Panc1 (cell line): ENCODE data around the gene PROKR1. TPM values are rescaled to one million over a fixed set of nuclear protein-coding genes. Genes with fewer than 3 reads are reported as not detected.

Source experiments
- ATAC-seq: fragments of 200-7000 bp; cut with Tn5 transposase; 2 replicates; pipeline ENCODE4 v1.9.1; 2020; ENCODE audit warnings: mild to moderate bottlenecking, moderate library complexity
- BruUV-seq: library from RNA; stranded (reverse); fragments of 400-500 nt; replicated peaks from 2 replicates; lab custom pipeline; 2021; lab: Mats Ljungman, UMichigan
- CTCF ChIA-PET: fragments of 300-600 bp; sonication (Branson Sonifier 250); formaldehyde crosslinking; loops from one replicate; lab custom pipeline; 2022; ENCODE audit warnings: antibody characterized with exemption; lab: Charles Lee
- POLR2A ChIA-PET: fragments of 300-600 bp; sonication (Branson Sonifier 250); formaldehyde crosslinking; loops from one replicate; lab custom pipeline; 2022; ENCODE audit warnings: antibody characterized with exemption; lab: Charles Lee
- DNase-seq: peaks from one replicate; pipeline ENCODE4 v3.0.0-alpha.2; 2010; ENCODE audit warnings: low read depth, low spot score
- H3K27ac ChIP-seq: 2 replicates; pipeline ENCODE4 v1.5.1; 2011; ENCODE audit warnings: mild to moderate bottlenecking, low read length, inconsistent platforms
- H3K27me3 ChIP-seq: fragments of 200-500 bp; sonication (Bioruptor generic); 2 replicates; pipeline ENCODE4 v1.6.0; 2014; ENCODE audit warnings: low read length, inconsistent platforms; ENCODE audit not compliant: control insufficient read depth, insufficient read depth
- H3K36me3 ChIP-seq: fragments of 200-500 bp; sonication (Bioruptor generic); 2 replicates; pipeline ENCODE4 v1.5.1; 2014; ENCODE audit warnings: inconsistent platforms, mild to moderate bottlenecking, low read length, moderate library complexity; ENCODE audit not compliant: control insufficient read depth, insufficient read depth
- H3K4me1 ChIP-seq: 2 replicates; pipeline ENCODE4 v1.5.1; 2011; ENCODE audit warnings: inconsistent platforms, mild to moderate bottlenecking, low read length, moderate library complexity; ENCODE audit not compliant: control insufficient read depth, insufficient read depth
- H3K4me3 ChIP-seq, 2 experiments: 2 replicates each; pipeline ENCODE4 v1.5.1; 2011 to 2012; ENCODE audit warnings: low read depth in 2 of 2, low read length in 2 of 2, mild to moderate bottlenecking in 2 of 2, inconsistent platforms in 1 of 2, moderate library complexity in 1 of 2
- H3K9me3 ChIP-seq: fragments of 200-500 bp; sonication (Bioruptor generic); 2 replicates; pipeline ENCODE4 v1.5.1; 2014; ENCODE audit warnings: low read depth, mild to moderate bottlenecking, inconsistent platforms, low read length, moderate library complexity; ENCODE audit not compliant: control insufficient read depth, insufficient read depth
- CTCF ChIP-seq: fragments of 450-650 bp; IDR thresholded peaks from 2 replicates; pipeline ENCODE4 v1.5.1; 2017; ENCODE audit warnings: mild to moderate bottlenecking
- POLR2AphosphoS5 ChIP-seq: IDR thresholded peaks from 2 replicates; pipeline ENCODE4 v1.6.1; 2012; ENCODE audit warnings: mild to moderate bottlenecking, low read depth, low read length, moderate library complexity
- SIN3A ChIP-seq: IDR thresholded peaks from 2 replicates; pipeline ENCODE4 v1.6.1; 2012; ENCODE audit warnings: low read depth, mild to moderate bottlenecking, low read length, moderate library complexity, borderline replicate concordance; ENCODE audit not compliant: insufficient read depth
- TCF7L2 ChIP-seq: IDR thresholded peaks from 2 replicates; pipeline ENCODE4 v1.6.1; 2011; ENCODE audit warnings: mild to moderate bottlenecking, low read depth, low read length, inconsistent platforms
- in situ Hi-C: cut with HindIII; loops from 2 replicates; pipeline ENCODE4 v1.10.0; 2016; ENCODE audit warnings: low sequenced_read_pairs, low pct_unique_long_range_greater_than_20kb
- intact Hi-C: fragments of 100-400 bp; cut with micrococcal nuclease; formaldehyde crosslinking; loops from one replicate; pipeline ENCODE4 v1.10.0; 2022; ENCODE audit not compliant: unreplicated experiment
- total RNA-seq: library from RNA; stranded (reverse); gene quantifications from one replicate; pipeline ENCODE4 v1.2.1, GENCODE V29; 2021; ENCODE audit not compliant: unreplicated experiment
- TF ChIP-seq, protein P1 (sequence below), 2 experiments: IDR thresholded peaks; 2 replicates each; pipeline ENCODE4 v1.6.1; 2011 to 2012; ENCODE audit warnings: low read depth in 2 of 2, control low read depth in 1 of 2, low read length in 1 of 2, mild to moderate bottlenecking in 1 of 2, moderate library complexity in 1 of 2; ENCODE audit not compliant: insufficient read depth in 1 of 2

Gene PROKR1
- total RNA-seq, 1 experiment from 2014 or later = not detected

DNA sequence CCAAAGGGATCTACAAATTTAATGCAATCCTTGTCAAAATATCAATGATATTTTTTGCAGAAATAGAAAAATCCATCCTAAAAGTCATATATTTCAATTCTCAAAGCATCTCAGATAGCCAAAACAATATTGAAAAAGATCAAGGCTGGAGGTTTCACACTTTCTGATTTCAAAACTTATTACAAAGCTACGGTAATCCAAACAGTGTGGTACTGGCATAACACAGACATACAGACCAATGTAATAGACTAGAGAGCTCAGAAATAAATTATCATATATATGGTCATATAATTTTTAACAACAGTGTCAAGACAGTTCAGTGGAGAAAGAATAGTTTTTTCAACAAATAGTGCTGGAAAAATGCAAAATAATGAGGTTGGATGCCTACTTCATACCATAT, 40.3 kb upstream of the PROKR1 start:
- no peaks in the 10 kb centered on the region for H3K27me3 ChIP-seq
- no peaks in the 10 kb centered on the region for H3K4me1 ChIP-seq
- H3K36me3 ChIP-seq = no peaks in the 10 kb centered on the region
- intact Hi-C loops = no loop called here
- ChIA-PET POLR2A (no interaction called here), CTCF (no interaction called here)
- ATAC-seq (no peak), DNase-seq (no peak)
- no TSS peak for BruUV-seq
- H3K9me3 ChIP-seq = peaks cover 5% of the 10 kb centered on the region; the same call in 1 of the 2 replicates
- H3K27ac ChIP-seq = no peak overlapping the region
- in situ Hi-C loops = no loop called here
- TF ChIP-seq CTCF = no peak
- no peak for TF ChIP-seq SIN3A
- TF ChIP-seq TCF7L2 = no peak
- TF ChIP-seq, protein P1, sequence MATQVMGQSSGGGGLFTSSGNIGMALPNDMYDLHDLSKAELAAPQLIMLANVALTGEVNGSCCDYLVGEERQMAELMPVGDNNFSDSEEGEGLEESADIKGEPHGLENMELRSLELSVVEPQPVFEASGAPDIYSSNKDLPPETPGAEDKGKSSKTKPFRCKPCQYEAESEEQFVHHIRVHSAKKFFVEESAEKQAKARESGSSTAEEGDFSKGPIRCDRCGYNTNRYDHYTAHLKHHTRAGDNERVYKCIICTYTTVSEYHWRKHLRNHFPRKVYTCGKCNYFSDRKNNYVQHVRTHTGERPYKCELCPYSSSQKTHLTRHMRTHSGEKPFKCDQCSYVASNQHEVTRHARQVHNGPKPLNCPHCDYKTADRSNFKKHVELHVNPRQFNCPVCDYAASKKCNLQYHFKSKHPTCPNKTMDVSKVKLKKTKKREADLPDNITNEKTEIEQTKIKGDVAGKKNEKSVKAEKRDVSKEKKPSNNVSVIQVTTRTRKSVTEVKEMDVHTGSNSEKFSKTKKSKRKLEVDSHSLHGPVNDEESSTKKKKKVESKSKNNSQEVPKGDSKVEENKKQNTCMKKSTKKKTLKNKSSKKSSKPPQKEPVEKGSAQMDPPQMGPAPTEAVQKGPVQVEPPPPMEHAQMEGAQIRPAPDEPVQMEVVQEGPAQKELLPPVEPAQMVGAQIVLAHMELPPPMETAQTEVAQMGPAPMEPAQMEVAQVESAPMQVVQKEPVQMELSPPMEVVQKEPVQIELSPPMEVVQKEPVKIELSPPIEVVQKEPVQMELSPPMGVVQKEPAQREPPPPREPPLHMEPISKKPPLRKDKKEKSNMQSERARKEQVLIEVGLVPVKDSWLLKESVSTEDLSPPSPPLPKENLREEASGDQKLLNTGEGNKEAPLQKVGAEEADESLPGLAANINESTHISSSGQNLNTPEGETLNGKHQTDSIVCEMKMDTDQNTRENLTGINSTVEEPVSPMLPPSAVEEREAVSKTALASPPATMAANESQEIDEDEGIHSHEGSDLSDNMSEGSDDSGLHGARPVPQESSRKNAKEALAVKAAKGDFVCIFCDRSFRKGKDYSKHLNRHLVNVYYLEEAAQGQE (IDR thresholded peaks at IDR 0.05; ENCODE audit: insufficient read depth in 1 of 2, low read depth in 2 of 2, low read length in 1 of 2) = no peak
- no peak for TF ChIP-seq POLR2AphosphoS5
- H3K4me3 ChIP-seq = no peak overlapping the region

DNA sequence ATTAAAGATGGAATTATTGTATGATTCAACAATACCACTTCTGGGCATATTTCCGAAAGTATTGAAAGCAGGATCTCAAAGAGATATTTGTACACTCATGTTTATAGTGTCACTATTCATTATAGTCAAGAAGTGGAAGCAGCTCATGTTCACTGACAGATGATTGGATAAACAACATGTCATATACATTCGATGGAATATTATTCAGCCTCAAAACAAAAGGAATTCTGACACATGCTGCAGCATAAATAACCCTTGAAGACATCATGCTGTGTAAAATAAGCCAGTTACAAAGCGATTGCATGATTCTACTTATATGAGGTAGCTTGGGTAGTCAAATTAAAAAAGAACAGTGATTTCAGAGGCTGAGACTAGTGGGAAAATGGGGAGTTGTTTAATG, 39.3 kb upstream of the PROKR1 start:
- no peaks in the 10 kb centered on the region for H3K4me1 ChIP-seq
- DNase-seq (no peak), ATAC-seq (no peak)
- no peaks in the 10 kb centered on the region for H3K36me3 ChIP-seq
- no peaks in the 10 kb centered on the region for H3K27me3 ChIP-seq
- ChIA-PET CTCF (no interaction called here), POLR2A (no interaction called here)
- in situ Hi-C loops (no loop called here), intact Hi-C loops (no loop called here)
- BruUV-seq = no TSS peak
- peaks cover 5% of the 10 kb centered on the region; the same call in 1 of the 2 replicates for H3K9me3 ChIP-seq
- no peak overlapping the region for H3K27ac ChIP-seq
- H3K4me3 ChIP-seq = no peak overlapping the region
- TF ChIP-seq CTCF (no peak), SIN3A (no peak), TCF7L2 (no peak), POLR2AphosphoS5 (no peak)
- TF ChIP-seq, protein P1 (IDR thresholded peaks at IDR 0.05; ENCODE audit: insufficient read depth in 1 of 2, low read depth in 2 of 2, low read length in 1 of 2) = no peak
